ENCODE results near the gene ANGPTL5.

- no peak for TF ChIP-seq REST (IDR thresholded peaks at IDR 0.05; ENCODE audit: unreplicated experiment)
- peak; percentile 76 to 81 for TF ChIP-seq CTCF (conservative IDR thresholded peaks at IDR 0.05; ENCODE audit: low read depth in 2 of 2)
- TF ChIP-seq EZH2 (IDR thresholded peaks at IDR 0.05; ENCODE audit: low read depth, unreplicated experiment), result no peak
Observed at GRCh38 chr11:101860696-101861427, 55.5 kb downstream of the ANGPTL5 start.

Measured in GM23338 (cell line).